GM18858 (cell line): Measurements from ENCODE around the gene YIPF2.
"Not testable (repeated sequence)": the region's sequence is repeated elsewhere in the genome, so short reads cannot be mapped to it uniquely, and the experiment has no call there.

Source experiments
- ATAC-seq: cut with Tn5 transposase; IDR thresholded peaks from one replicate; pipeline ENCODE4 v1.9.1; 2021; ENCODE audit not compliant: unreplicated experiment

Gene YIPF2

DNA sequence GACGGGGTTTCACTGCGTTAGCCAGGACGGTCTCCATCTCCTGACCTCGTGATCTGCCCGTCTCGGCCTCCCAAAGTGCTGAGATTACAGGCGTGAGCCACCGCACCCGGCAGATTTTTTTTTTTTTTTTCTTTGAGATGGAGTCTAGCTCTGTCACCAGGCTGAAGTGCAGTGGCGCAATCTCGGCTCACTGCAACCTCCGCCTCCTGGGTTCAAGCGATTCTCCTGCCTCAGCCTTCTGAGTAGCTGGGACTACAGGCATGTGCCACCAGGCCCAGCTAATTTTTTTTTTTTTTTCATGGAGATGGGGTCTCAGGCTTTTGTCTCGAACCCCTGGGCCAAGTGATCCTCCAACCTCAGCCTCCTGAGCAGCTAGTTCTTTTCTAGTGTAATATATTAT, 13.2 kb upstream of the YIPF2 start:
- not testable (repeated sequence) for ATAC-seq

GRCh38 chr19:10936661-10937084, 8.2 kb upstream of the YIPF2 start:
- ATAC-seq: no peak

- ATAC-seq: no peak
These were observed 7.1 kb upstream of the YIPF2 start for GRCh38 chr19:10935371-10936059.

DNA sequence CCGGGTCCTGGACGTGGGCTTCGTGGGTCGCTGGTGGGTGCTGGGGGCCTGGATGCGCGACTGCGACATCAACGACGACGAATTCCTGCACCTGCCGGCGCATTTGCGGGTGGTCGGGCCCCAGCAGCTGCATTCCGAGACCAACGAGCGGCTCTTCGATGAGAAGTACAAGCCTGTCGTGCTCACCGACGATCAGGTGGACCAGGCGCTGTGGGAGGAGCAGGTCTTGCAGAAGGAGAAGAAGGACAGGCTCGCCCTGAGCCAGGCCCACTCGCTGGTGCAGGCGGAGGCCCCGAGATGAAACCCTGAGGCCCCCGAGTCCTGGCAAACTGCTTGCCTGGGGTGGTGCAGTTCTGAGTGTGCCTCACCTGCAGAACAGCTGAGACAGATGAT, 959 bp upstream of the YIPF2 start:
- ATAC-seq: no peak

- no peak for ATAC-seq
These were observed 493 bp downstream of the YIPF2 start for GRCh38 chr19:10927730-10928562.

DNA sequence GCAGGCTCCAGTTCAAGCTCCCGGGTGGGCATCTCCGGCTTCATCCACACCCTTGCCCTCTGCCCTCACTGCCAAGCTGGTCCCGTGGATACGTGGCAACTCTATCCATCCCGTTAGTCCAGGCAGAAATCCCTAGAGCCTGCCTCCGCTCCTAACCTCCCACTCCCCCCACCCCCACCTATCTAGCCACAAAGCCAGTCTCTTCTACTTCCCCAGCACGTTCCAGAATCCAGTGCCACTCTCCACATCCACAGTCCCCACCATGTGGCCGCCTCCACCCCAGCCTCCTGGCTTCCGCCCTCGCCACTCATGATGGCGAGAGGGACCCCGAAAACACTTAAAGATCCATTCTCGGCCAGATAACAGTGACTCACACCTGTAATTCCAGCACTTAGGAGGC, 3.8 kb downstream of the YIPF2 start:
- ATAC-seq: no peak

DNA sequence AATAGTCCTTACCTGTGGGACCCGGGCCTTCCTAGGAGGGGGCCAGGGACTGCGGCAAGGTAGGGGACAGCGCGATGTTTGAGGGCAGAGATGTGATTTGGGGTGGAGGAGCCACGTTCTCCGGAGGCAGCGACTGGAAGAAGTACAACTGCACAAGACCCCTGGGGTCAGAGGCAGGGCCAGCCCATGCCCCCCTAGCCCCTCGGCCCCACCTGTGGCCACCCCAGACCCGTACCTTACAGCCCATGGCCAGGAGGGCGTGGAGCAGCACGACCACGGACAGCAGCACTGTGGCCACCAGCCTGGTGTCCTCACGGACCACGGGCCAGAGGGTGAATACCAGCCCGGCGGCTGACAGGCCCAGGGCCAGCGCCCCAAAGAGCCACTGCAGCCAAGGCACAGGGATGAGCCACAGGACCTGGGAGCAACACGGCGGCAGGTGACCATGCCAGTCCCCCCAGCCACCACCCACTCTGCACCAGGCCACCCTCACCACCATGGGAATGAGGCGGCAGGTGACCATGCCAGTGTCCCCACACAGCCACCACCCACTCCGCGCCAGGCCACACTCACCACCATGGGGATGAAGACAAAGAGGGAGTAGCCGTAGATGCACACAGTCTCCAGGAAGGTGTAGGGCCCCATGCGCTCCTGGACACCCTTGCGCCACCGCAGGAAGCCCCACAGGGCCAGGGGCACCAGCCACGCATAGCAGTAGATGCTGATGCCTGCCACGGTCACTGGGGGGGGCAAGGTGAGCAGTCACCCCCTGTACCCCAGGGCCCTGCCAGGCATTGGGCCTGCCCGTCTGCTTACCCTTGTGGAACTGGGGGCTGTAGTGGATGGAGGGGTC, 5.0 kb downstream of the YIPF2 start:
- ATAC-seq: no peak

GRCh38 chr19:10922638-10923014, 5.8 kb downstream of the YIPF2 start:
- ATAC-seq: no peak

DNA sequence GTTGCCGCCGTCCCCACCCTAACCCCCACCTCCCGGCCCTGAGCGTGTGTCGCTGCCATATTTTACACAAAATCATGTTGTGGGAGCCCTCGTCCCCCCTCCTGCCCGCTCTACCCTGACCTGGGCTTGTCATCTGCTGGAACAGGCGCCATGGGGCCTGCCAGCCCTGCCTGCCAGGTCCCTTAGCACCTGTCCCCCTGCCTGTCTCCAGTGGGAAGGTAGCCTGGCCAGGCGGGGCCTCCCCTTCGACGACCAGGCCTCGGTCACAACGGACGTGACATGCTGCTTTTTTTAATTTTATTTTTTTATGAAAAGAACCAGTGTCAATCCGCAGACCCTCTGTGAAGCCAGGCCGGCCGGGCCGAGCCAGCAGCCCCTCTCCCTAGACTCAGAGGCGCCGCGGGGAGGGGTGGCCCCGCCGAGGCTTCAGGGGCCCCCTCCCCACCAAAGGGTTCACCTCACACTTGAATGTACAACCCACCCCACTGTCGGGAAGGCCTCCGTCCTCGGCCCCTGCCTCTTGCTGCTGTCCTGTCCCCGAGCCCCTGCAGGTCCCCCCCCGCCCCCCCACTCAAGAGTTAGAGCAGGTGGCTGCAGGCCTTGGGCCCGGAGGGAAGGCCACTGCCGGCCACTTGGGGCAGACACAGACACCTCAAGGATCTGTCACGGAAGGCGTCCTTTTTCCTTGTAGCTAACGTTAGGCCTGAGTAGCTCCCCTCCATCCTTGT, 6.4 kb downstream of the YIPF2 start:
- no peak for ATAC-seq

GRCh38 chr19:10921199-10921909, 7.1 kb downstream of the YIPF2 start:
- no peak for ATAC-seq

DNA sequence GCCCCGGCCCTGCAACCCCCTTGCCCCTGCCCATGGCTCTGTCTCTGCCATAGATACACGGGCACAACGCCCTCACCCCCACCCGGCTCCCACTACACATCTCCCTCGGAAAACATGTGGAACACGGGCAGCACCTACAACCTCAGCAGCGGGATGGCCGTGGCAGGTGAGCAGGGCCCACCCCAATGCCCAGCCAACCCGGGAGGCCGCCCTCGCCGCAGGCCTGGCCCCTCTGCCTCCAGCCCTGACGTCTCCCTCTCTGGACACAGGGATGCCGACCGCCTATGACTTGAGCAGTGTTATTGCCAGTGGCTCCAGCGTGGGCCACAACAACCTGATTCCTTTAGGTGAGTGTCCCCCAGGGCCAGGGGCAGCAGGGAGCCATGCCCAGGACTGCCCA, 7.7 kb downstream of the YIPF2 start:
- no peak for ATAC-seq

DNA sequence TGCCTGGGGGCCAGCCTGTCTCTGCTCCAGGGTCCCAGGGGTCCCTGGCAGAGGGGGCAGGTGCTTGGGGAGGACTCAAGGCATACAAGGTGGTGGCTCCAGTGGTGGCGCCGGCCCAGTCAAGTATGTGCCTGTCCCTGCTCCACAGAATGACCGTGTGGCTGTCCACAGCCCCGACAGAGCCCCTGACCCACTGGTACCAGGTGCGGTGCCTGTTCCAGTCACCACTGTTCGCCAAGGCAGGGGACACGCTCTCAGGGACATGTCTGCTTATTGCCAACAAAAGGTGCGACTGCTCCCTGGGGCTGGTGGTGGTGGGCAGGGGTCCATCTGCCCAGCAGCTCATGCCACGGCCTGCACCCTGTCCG, 8.2 kb downstream of the YIPF2 start:
- ATAC-seq: no peak

DNA sequence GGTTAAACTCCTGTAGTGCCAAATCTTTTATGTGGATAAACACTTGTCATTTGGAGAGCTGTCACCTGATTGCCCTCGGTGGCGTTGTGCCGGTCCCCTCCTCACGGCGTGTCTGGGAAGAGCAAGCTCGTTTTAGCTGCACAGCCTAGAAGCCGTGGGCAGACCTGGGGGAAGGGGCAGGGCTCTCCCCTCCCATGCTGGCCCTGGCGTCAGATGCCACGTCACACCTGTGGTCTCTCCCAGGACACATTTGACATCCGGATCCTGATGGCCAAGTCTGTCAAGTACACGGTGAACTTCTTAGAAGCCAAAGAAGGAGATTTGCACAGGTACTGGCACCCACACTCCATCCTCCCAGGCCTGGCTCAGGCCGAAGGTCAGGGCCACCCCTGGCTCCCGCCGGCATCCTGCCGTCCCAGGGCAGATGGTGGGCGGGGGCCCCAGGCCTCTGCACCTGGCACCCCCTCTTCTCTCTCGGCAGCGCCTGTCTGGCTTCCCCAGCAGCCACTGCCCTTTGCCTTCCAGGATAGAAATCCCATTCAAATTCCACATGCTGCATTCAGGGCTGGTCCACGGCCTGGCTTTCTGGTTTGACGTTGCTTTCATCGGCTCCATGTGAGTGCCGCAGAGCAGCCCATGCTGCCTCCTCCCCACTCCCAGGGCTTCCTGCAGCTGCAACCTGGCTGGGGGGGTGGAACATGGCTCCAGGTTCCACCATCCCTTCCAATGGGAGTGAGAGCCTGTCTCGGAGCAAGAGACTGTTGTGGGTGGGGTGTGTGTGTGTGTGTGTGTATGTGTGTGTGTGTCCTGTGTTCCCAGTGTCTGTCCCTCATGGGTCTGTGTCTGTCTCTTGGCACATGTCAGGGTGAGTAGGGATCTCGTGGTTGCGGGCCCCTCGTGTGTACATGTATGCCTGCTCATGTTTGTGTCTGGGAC, 8.8 kb downstream of the YIPF2 start:
- ATAC-seq: no peak

DNA sequence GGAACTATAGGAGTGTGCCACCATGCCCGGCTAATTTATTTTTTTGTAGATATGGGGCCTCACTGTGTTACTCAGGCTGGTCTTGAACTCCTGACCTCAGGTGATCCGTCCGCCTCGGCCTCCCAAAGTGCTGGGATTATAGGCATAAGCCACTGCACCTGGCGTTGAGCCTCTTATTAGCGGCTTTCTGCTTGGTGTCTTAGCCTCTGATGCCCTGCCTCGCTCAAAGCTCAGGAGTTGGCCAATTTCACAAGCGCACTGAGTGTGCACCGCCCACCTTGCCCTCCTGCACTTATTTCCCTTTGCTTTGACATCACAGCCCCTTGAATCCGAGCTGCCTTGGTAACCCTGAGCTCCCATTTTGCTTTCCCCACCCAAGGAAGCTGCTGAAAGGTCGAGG, 10.1 kb downstream of the YIPF2 start:
- no peak for ATAC-seq

GRCh38 chr19:10916602-10917001, 11.8 kb downstream of the YIPF2 start:
- ATAC-seq: no peak

GRCh38 chr19:10915130-10916091, 13.0 kb downstream of the YIPF2 start:
- no peak for ATAC-seq

GRCh38 chr19:10913716-10914340, 14.6 kb downstream of the YIPF2 start:
- no peak for ATAC-seq

DNA sequence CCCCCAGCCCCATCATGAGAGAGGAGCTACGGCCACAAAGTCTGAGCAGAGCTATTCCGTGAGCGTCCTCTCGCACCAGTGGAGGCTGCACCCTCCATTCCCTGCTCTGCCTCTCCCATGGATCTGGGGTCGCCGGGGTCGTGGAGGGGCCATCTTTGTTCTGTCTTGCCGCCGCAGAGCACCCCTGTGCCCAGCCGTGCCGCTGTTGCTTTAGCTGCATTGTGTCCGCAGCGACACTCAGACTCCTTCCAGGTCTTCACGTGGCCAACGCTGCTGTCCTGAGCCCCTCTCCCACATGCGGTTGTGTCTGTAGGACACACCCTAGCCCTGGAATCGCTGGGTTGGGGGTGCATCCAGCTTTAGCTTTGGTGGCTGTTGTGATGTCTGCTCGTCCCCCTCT, 15.8 kb downstream of the YIPF2 start:
- no peak for ATAC-seq
